HG03159 (cell line): ENCODE results near the gene MB21D2.

Experiments used
- ATAC-seq: cut with Tn5 transposase; IDR thresholded peaks from one replicate; pipeline ENCODE4 v1.9.1; 2021; ENCODE audit warnings: mild to moderate bottlenecking, moderate library complexity; ENCODE audit not compliant: unreplicated experiment

MB21D2 gene

DNA sequence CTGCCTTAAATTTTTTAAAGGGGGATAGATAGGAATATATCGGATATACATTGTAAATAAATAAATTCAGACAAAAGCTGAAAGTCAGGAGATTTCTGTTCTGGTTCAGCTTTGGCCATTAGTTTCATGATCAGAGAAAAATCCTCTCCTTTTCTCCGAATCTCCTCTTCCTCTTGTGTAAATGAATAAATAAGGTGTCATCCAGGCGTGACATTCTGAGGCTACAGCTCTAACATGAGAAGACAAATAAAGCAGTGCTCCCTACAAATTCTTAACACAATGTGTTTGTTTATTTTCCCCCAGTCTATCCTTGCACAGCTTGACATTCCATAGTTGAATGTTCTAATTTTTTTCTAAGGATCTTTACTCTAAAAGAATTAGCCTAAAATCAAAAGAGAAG lies 9.4 kb upstream of the MB21D2 start:
- ATAC-seq, result no peak

DNA sequence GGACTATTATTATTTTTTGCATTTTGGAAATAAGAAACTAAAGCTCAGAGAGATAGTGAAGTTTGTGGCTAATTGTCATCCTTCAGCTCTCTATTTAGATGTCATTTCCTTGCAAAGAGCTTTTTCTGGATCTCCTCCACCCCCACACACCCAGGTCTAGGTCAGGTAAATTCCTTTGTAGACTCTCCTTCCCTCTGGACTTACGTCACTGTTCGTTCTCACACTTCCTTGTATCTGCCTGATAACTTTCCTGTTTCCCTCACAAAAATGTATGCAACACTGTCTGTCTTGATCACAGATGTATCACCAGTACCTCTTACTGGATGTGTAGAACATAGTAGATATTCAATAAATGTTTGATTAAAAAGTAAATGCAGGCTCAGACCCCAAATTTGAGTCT lies 6.1 kb upstream of the MB21D2 start:
- ATAC-seq, result no peak

DNA sequence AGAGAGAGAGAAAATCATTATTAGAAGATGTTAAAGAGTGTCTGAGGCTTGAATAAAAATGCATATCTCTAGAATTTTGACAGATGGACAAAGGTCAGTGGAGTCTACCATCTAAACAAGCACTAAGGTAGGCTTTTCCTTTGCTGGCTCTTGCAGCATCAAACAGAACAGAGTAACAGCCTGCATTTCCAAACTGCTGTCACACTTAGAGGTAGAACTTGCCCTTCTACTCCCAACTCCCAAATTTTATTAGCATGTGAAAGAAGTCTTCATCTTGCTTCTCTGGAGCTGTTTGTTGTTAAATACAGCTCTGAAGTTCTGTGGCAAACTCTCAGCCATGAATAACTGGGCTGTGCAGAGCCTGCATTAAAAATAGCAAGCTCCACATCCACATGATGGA lies 4.1 kb upstream of the MB21D2 start:
- no peak for ATAC-seq

DNA sequence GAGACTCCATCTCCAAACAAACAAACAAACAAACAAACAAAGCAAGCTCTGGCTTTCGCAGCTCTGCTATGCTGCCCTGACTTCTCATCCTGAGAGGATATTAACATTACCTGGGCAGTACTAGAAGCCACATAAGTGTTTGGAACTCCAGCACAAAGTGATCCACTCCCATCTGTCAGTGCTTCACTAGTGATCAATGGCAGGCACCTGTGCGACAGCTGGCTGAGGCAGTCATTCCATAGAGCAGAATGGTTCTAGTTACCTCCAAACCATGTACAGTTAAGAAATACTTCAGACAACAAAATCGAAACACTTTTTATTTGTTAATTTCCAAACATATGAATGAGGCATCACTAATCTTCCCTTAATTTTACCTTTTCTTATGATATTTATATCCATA lies 2.8 kb upstream of the MB21D2 start:
- ATAC-seq, result no peak

DNA sequence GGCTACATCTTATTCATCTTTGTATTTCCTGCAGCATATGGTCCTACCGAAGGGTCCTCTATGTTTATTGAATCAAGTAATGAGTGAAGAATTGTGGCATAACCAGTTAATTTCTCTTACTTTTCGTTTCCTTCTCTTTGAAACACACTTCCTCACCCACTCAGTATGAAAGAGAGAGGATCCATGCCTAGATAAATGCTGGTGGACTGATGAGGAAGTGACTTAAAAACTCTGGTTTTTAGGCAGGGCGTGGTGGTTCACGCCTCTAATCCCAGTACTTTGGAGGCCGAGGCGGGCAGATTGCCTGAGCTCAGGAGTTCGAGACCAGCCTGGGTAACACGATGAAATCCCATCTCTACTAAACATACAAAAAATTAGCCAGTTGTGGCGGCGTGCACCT lies 2.2 kb upstream of the MB21D2 start:
- ATAC-seq, result no peak

DNA sequence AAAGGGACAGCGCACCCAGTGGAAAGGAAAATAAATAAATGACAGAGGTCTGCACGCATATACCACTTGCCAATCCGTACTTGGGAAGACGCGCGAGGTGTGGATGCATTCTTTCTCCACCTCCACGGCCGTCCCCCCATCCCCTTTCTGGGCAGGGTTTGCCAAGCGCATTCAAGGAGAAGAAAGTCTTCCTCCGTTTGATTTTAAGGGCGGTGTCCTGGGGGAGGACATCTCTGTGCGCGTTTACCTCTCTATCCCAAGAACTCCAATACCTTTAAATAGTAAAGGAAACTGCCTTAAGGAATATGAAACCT lies 576 bp upstream of the MB21D2 start:
- ATAC-seq, result no peak

DNA sequence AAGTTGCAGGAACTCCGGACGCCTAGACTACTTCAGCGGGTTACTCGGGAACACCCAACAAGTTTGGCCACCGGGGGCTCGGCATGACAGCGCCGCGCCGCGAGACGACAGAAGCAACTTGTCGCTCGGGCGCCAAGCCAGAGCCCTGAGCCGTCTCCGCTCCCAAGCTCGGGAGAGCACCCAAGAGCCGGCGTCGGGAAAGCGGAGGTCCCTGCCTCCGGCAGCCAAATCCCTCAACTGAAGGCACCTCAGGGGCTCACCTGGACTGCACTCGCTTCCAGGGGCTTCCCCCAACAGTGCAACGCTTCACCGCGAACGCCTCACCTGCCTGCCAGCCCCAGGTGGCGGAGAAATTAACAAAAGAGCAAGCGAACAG lies 640 bp downstream of the MB21D2 start:
- ATAC-seq, result peak; percentile 25

DNA sequence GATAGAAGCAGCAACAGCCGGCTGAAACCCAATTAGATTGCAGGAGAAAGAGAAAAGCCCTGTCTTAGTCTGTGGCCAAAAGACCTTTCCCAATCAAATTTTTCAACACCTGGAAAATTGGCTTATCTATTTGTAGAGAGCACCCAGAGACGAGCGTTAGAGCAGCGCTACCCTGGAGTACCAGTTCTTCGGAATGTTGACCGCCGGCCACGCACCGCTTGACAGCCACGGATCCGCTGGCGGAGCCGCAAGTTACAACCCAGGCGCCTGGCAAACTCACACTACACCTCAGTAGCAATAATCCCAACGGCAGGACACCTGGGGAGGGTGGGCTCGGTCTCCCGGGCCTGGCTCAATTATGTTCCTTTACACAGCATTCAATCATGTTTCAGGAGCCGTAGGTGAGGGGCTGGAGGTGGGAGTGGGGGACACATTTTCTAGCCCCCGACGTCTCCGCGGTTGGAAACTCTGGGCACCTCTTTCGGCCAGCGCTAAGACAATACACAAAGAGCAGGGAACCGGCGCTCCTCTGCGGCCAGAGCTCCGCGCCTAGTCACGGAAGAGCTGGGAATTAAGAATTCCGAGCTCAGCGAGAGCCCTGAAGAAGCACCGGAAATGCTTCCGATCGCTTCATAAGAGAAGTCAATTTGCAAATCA lies 1.2 kb downstream of the MB21D2 start:
- peak; percentile 8 for ATAC-seq

DNA sequence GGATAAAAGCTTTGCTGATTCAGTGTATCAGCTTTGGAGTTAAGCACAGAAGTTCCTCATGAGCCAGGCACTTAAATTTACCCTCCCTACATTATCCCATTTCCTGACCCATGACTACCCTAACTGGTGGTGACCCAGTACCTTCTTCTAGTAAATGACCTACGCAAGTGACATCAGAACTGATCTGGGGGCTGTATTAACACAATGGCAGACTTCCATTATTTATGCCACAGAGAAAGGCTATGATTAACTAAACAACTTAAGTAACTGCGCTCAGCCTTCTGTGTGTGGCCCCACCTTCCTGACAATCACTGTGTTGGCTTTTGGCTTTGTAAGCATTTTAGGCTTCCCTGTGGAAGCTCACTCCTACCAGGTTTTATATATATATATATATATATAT lies 1.9 kb downstream of the MB21D2 start:
- no peak for ATAC-seq

DNA sequence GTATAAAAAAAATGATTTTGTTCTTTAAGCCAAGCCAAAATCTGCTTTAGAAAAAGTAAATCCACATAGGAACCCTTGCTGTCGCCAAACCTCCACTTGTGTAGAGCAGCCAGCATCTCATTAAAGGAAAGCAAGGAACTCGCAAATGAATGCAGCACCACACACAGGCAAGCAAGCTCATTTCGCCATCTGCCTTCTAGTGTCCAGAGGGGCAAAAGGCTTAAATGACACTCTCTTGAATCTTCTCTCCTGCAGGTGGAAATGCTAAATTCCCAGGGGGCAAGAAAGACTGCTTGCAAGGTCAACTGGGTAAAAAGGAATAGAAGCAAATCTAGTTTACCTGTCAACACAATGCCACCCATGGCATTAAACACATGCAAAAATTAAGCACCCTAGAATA lies 2.4 kb downstream of the MB21D2 start:
- peak; percentile 35 for ATAC-seq

DNA sequence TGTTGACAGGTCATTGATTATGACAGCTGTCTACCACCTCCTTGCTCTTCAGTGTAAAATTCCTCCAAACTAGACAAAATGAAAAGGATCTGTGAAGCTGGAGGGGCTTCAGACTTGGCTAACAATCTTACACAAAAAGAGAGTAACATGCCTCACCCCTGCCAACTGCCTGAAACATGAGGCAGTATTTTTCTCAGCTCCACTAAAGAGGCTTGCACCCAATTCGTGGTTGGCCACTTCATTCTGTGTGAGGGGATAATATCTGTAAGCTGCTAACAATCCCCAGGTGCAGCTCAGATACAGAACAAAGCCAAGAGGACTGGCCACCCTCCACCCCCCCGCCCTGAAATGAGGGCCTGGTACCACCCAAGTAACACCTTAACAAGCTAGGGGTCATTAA lies 2.8 kb downstream of the MB21D2 start:
- no peak for ATAC-seq

DNA sequence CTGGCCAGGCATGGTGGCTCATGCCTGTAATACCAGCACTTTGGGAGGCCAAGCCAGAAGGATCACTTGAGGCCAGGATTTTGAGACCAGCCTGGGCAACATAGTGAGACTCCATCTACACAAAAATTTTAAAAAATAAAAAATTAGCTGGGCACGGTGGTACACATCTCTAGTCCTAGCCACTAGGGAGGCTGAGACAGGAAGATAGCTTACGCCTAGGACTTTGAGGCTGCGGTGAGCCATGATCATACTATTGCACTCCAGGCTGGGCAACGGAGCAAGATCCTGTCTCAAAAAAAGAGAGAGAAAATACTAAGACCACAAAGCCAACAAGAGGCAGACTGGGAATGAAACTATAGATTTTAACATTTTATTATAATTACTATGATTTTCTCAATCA lies 4.1 kb downstream of the MB21D2 start:
- ATAC-seq, result no peak

DNA sequence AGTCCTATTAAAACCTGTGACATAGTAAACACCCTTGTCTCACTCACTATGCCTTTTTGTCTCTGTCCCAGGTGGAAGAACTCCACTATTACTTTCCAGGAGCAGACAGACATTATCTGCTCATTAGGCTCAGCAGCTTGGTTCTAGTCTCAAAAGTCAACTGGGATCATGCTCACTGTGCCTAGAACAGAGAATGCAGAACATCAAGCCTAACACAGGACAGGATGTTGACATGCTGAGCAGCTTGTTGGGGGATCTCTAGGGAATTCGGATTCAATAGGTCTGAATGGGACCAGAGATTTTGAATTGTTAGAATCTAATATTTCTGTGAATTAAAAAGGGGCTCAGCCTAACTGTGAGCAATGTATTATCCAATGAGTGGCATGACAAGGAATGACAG lies 6.4 kb downstream of the MB21D2 start:
- ATAC-seq, result no peak

DNA sequence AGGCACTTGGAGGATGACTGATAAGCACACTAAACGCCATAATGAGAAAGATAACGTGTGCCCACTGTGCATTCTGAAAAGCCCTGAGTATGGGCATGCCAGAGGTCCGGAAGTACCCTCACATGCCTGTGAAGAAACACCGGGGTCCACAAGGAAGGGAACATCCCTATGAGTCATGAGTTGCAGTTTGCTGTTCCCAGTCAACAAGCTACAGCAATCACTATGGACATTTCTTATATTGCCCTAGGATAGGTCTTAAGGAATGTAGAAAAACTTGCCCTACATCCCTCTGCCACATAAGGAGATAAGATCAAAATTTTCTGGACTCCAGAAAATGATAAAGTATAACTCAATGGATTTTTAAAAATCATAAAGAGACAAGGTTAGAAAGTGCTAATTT lies 9.9 kb downstream of the MB21D2 start:
- ATAC-seq, result no peak

DNA sequence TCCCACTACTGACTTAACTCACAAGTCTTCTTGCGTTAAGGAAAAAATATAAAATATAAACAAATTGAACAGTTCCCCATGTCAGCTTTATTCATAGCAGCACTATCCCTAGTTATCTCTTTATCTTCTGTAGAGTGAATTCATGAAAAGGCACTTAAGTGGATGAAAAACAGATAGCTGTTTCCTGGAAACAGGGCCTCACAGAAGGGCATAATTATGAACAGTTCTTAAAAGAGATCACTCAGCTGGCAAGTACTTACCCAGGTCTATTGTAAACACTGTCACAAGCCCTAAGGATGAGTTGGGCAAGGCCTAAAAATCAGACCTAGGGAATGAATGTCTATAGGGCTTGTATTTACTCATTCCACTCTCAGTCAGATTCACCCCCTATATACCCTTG lies 10.7 kb downstream of the MB21D2 start:
- no peak for ATAC-seq

DNA sequence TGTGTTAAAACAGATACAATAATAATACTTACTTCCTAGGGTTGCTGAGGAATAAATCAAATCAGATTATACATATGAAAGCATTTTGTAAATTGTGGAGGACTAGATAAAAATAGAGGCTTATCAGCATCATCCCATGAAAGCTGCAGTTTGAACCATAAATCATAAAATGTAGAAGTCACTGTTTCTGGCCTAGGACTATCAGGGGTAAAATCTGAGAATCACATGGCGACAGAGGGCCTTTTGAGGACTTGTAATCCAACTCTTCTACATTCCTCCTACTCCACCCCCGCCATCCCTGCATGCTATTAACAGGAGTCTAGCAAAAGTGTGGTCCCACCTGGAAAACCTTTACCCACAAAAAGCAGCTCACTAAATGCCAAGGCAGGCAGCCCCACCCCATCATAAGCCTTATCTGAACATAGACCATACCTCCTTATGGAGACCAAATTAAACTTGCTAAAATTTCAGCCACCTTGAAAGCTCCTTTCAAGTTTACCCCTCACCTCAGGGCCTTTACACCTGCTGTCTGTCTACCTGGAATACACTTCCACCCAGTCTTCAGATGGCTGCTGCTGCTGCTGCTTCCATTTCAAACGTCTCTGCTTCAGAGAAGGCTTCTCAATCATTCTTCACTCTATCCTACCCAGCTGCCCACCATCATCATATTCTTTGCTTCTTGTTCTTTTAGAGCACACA lies 11.5 kb downstream of the MB21D2 start:
- ATAC-seq, result no peak

DNA sequence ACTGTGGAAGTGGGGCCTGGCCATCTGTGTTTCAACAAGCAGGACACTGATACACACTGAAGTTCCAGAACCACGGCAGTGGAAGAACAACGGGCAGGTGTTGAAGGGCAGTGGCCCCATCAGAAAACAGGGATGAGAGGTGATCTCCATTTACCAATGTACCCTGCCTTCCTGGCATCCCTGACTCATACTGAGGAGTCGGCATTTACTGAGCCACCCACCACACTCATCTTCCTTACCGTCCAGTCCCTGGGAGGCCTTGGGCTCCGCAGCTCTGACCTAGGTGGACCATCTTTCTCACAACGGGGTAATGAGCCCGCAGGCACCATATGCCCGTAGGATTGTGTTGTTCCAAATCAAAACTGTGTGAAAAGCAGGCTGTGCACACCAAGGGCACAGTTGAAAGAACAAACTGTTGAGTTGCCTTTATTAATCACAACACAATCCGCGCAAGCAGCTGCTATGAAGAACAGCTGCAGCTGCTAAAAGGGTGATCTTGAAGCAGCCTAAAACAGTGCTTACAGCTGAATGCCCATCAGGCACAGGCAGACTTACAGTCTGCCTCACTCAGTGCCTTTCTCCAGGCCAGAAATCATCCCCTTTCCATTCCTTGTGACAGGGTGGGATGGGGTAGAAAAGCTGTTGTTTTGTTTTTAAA lies 12.9 kb downstream of the MB21D2 start:
- no peak for ATAC-seq

DNA sequence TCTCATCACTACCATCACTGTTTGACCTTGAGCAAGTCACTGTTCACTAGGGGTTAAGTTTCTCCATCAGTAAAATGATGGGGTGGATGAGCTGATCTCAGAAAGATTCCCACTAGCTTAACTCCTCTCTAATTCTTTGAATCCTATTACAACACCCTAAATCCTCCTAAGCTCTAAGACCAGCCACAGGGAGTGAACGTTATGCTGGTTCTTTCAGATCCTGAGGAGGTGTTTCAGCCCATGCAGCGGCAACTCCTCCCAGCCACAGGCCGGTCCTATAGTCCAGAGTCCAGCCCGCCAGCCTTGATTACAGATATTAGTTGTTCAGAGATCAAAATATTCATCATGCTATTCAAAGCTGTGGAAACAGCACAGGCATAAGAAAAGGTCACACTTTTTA lies 15.1 kb downstream of the MB21D2 start:
- ATAC-seq, result no peak

DNA sequence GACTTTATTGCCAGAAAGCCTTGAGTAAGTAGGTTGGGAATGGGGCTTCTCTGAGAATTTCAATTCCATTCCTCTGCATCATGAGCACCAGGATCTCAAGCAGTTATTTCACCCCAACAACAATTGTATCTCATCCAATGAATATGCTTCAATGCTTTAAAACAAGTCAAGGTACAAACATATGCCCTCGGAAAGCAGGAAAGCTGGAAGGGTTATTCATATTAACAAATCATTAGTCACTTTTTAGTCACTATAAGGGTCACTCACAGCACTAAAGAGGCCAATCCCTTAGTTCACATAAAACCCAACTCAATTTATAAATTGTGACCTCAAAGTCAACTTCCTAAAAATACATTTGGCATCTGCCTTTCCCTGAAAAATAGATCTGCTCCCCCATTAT lies 16.2 kb downstream of the MB21D2 start:
- ATAC-seq, result no peak

DNA sequence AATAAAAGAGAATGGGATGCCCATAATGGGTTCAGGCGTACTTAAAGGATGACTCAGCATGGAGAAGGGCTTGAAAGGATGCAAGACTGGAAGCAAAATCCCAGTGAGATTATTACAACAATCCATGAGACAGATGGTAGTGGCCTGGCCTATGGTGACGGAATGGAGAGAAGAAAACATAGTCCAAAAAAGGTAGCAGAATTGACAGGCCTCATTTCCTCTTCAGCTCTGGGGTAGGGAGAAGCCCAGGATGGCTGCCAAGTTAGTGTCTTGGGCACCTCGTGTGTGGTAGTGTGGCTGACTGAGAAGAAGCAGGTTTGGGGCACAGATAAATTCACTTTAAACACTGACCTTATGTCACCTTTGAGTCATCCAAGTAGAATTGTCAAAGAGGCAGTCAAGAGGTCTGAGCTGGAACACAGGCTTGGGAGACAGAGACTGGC lies 18.1 kb downstream of the MB21D2 start:
- ATAC-seq, result no peak

DNA sequence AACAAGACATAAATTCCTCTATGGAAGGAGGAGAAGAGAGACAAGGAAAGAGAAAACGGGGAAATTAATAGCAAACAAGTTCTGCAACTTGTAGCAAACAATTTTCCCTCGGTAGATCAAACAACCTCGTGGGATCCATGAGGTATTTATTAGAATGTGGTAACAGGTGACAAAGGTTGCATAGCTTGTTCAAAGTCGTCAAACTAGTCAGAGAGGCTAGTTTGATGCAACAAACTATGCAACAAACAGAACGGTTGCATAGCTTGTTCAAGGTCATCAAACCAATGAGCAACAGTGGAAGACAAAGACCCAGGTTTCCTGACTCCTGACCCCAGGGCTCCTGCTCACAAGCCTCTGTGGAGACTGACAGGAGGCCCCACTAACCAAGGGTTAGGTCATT lies 20.7 kb downstream of the MB21D2 start:
- no peak for ATAC-seq

DNA sequence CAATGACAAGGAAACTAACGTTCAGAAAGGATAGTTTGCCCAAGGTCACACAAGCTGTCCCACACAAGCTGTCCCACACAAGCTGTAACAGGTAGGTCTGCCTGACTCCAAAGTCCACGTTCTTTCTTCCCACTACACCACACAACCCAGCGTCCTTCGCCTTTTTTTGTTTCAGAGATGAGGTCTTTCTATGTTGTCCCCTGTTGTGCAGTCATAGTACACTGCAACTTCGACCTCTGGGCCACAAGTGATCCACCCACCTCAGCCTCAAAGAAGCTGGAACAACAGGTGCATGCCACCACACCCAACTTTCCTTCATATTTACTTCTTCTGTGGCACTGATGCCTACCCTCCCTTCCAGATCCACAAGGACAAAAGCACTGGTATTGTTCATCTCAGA lies 21.4 kb downstream of the MB21D2 start:
- no peak for ATAC-seq

DNA sequence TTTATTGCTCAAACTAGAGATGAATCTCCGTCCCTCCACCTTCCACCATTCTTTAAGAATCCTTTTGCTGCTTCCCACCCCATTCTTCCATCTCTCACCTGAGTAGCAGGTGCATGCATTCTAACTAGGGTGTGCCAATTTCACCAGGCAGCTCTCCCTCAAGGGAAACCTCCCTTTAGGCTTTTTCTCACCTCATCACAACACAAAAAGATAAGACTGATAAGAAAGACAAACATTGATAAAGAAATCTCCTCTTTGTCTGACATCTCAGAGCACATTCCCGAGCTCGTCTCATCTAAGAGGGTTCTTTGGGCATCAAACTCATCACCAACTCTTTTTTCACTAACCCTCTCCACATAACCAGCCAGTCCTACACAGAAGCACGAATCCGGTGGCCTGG lies 23.0 kb downstream of the MB21D2 start:
- no peak for ATAC-seq
